Stimulated activated CD4-positive, alpha-beta T cell treated with anti-CD3 and anti-CD28 coated beads, Interleukin-4, amount 100 ng/mL, for 24 hours (primary cell): ENCODE measurements around the gene COL4A3.
"Not testable (repeated sequence)": the region's sequence is repeated elsewhere in the genome, so short reads cannot be mapped to it uniquely, and the experiment has no call there.

Experiments used
- DNase-seq: peaks from one replicate; pipeline ENCODE4 v3.0.0-alpha.2; 2020

The COL4A3 gene

DNA sequence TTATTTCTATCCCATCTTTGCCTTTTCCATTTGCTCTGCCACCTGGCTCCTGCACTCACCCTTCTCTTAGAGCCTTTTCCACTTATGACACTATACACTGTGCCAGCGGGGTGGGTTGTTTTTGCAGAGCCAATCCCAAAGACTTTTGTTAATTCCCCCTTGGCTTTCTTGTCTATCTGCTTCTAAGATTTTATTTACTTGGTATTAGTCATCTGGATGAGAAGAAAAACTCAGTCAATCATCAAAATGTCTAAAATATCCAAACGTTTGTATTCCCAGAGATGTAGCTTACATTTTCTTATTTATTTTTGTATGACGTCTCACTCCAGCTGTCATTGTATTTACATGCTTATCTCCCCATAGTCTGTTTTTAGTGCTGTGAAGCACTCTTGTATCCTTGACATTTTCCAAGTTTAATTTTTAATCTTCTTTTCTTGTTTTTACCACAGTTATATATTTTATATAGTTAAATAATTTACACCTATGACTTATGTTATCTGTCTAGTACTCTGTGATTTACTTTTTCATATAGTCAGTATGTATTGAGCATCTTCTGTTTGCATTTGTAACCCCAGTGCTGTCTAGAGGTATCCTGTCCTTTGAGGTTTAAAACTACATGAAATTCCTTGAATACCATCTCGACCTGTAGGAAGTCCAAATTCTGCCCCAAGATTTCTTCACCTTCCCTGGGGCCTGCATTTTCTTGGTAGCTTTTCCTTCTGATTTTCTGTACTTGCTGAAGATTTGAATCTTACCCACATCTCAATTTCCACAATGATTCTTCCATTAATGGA, 55.1 kb downstream of the COL4A3 start:
- DNase-seq, result no peak

DNA sequence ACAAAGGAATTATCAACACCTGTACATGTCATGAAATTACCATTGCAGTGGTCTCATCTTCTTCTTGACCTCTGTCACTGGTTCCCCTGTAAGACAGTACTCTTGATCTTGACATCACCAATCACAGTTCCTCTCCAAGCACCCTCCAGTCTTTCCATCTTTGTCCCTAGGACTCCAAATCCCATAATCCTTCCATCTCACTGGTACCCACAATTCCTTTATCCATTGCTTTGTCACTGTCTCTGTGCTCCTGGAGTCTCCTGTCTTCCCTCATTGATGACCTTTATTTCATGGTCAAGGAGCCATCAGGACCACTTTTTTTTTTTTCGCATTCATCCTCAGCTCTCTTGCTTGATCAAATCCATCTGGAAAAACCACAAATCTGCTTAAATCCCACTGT, 56.7 kb downstream of the COL4A3 start:
- DNase-seq, result no peak

DNA sequence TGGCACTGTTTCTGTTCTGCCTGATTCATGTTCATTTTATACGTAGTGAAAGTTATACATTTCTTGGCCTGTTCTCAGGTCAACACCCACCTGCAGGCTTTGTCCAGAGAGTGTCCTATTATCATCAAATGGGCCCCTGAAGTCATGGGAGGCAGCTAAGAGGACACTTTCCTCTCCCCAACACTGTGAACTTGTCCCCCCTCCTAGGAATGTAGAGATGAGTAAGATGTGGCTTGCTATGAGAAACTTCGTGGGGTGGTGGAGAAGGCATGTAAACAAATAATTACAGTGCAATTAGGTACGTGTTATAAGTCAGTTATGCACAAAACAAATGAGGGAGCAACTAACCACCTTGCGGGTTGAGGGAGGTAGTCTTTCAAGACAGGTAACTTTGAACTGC, 57.9 kb downstream of the COL4A3 start:
- no peak for DNase-seq

DNA sequence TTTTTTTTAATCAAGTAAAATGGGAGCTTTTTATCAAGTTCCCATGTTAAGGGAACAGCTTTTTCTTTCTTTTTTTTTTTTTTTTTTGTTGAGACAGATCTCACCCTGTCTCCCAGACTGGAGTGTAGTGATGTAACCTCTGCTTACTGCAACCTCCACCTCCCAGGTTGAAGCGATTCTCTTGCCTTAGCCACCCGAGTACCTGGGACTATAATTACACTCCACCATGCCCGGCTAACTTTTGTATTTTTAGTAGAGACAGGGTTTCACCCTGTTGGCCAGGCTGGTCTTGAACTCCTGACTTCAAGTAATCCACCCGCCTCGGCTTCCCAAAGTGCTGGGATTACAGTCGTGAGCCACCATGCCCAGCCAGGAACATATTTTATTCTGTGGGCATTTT, 61.2 kb downstream of the COL4A3 start:
- DNase-seq, result not testable (repeated sequence)

DNA sequence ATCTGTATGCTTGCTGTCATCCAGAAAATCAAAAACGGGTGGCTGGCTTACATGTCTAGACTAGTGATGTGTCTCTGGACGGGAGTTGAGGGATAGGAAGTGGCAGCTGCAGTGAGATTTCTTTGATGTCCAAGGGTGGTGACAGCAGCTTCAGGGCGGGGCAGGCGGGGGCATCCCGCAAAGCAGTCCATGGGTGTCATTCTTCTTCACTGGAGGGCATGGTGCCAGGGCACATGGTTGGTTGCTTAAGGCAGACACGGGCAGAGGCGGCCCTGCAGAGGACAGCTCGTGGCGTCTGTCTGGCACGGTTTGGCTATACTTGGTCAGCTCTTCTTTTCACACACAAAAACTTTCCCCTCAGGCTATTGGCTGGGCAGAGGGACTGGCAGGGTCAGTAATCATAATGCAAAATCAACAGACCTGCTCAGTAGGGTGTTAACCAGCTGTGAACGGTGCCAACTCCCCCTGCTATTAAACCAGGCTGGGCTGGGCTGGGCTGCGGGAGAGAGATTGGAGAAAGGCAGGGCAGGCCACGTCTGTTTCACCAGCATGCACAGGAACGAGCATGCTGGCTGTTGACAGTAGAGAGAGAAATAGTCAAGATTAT, 63.7 kb downstream of the COL4A3 start:
- DNase-seq, result no peak

DNA sequence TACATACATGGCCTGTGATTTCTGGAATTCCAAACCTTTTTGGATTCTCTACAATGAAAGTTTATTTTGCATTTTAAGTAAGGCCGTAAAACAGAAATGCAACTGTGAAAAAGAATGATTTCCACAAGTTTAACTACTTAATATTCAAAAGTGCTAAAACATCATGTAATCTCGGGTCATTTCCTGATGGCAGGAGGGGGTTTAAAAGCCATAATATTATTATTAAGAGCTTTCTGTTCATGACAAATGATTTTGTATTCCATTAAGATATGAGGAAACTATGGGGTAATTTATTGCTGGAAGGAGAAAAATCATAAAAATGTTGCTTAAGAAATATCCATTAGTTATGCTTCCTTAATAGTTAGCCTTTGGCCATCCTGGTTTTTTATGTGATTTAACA, 65.7 kb downstream of the COL4A3 start:
- DNase-seq, result no peak

DNA sequence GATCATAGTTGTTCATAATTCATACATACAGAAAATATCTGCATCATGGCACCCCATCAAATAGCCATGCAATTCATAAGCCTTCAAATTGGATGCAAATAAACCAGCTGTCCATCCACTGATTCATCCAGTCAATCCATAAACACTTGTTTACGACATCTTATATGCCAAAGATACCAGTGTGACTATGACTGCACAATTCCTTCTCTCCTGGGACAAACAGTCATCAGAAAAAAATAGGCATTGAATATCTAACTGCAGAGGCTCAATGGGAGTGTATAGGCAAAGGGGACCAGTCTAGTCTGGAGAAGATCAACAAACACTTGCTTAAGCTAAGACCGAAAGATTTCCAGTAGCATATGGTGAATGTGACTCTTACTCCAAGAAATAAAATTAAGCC, 70.0 kb downstream of the COL4A3 start:
- no peak for DNase-seq

DNA sequence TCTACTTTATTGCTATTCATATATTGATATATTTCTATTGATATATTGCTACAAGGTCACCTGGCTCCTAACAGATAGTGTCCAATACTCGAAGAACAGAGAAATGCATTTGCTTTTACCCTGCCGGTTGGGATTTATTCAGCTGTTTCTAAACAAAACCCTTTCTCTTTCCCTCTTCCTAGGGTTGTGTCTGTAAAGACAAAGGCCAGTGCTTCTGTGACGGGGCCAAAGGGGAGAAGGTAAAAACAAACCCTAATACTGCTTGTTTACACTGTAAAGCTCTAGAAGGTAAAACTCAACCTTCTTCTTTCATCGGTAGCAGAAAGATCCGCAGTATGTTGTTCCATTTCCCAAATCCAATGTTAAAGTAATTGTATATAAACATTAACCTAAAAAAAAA, 73.4 kb downstream of the COL4A3 start:
- no peak for DNase-seq

DNA sequence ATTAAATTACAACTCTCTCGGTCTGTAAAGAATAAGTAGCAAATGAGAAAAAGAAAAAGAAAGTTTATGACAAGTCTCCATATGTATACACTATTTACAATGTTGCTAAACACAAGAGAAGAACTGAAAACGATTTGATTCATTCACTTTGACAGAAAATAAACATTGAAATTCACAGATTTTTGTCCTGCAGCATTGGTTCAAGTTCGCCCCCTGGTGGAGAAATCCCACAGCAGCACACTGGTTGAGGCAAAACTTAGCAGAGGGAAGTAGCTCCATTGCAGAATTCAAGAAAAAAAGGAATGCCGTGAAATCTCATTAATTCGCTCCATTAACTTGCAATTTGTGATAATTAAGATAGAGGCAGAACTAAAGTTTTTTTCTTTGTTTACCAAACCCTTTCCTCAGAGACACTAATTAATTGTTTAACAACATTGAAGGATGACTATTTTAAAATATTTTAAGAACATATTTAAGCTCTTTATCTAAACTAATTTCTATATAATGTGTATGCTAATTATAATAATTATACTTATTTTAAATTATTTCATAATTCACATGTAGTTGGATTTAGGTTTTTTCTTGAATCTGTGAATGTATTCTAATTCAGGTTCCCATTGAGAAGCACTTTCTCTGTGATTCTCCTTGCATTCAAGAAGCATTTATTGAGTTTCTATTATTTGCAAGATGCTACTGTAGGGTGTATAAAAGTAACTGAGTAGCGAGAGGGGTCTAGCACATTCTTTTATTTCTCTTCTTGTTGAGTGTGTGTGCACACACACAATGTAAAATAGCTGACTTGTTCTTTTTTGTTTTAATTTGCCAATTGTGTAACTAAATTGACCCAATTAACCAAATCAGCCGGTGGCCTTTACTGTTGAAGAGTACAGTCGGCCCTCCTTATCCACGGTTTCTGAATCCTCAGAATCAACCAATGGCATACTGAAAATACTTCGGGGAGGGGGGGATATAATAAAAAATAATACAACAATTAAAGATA, 74.1 kb downstream of the COL4A3 start:
- peak; percentile 67 for DNase-seq

DNA sequence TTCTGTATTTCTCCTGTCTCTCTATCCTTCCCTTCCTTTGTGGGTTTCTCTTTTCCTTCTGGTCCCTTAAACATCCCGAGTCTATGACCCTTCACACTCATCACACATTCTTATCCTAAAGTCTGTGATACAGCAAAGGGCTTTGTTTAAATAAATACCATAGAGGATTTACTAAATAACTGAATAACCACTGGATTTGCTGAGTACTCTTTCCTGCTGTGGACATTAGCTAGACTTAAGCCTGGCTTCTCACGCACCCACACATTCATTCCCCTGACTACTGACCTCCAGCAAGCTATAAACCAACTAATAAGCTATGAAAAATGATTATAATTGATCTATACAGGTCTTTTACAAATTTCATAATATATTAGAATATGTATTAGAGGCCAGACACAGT, 76.6 kb downstream of the COL4A3 start:
- no peak for DNase-seq

DNA sequence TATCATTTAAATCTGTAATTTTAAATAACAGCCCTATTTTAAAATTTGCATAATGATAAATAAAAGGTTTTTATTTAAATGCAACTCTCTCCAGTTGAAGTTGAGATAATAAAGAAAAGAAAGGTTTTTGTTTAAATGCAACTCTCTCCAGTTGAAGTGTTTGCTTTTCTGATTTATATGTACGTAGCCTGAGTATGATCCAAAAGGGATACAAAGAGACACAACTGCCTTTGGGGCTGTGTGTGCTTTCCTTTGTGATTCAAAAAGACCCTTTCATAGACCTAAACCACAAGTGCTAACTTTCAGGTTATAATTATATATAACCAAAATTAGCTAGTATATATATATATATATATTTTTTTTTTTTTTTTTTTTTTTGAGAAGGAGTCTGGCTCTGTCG, 84.5 kb downstream of the COL4A3 start:
- no peak for DNase-seq

DNA sequence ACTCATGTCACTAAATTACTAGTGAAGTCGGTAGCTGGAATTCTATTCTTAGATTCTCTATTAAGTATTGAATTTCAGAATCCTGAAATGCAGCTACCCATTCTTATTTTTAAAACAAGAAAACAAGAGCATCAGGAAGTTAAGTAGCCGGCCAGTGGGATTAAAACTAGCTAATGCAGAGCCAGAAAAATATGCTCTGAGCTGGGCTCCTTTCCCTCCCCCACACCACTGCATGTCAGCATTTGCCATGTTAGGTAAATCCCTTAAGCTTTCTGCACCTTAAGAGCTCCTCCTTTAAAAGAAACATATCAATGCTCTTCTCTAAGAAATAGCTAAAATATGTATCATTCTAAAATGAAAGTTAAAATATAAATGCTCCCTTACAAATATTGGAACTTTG, 88.4 kb downstream of the COL4A3 start:
- DNase-seq, result no peak

DNA sequence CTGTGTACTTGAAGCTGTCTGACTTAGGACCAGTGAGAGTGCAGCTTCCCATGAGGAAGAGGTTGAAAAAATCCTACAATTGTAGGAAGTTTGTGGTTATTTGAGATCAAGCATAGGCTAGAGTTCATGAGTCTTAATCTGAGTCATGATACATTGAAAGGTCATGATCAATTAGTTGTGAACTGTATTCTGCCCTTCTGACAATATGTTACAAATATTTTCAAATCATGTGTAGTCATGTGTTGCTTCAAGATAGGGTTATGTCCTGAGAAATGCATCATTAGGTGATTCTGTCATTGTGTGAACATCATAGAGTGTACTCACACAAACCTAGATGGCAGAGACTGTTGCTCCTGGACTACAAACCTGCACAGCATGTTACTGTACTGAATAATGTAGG, 92.2 kb downstream of the COL4A3 start:
- DNase-seq, result no peak

DNA sequence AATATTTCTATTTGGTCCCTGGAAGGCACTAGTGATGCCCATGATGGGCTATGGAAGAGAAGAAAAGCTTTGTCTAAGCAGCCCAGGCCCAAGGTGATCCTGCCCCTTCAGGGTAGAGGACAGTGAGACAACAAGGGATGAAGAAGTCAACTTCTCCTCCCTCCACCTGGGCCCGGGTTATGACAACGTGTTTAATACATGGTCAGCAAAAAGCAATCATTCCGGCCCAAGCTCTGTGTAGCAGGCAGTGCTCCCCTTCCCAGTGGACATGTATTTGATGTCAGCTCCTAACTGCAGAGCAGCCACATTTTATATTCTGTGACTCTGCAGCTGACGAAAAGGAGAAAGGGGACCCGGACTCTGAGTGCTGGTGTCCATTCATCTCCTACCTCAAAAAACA, 93.4 kb downstream of the COL4A3 start:
- no peak for DNase-seq

DNA sequence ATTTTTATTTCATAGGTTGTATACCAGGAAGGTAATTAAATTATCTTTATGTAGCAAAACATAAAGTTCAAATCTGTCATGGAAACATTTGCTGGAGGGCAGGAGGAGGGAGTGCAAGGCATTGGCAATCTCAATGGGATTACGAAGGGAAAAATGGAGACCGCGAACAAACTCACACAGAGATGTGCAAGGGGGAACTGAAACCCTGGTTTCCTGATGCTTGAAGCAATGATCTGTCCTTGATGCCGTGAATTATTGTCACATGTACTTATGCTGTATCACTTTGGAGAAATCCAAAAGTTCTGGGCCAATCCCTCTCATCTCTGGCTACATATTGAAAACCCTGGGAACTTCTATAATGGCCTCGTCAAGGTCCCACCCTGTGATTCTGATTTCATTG, 95.6 kb downstream of the COL4A3 start:
- DNase-seq, result no peak

DNA sequence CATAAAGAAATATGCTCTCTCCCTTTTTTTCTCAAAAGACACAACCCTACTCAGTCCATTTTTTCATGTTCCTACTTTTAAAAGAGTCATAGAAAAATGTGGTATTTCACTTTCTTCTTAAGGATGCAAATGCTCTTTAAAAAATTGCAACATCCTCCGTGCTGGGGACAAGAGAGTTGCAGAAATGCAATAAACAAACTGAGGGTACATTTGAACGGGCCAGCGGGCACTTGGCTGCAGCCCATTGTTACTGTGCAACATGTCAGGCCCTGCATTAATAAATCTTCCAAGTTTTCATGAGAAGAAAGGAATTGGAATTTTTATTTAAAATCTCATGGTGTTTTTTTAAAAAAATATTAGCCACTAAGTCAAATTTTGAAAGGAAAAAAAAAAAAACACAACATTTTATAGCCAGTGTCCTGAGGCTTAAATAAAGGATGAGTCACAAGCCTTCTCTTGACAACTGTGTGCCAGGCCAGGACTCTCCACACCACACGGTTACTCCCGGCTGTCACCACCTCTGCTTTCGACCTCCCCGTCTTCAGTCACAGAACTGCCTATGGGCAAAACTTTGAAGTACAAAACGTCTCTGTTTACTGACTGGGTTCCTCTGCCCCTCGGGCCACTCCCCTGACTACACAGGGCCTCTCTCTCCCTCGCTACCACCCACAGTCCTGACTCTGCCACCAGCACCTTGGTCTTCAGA, 103.1 kb downstream of the COL4A3 start:
- DNase-seq, result no peak

DNA sequence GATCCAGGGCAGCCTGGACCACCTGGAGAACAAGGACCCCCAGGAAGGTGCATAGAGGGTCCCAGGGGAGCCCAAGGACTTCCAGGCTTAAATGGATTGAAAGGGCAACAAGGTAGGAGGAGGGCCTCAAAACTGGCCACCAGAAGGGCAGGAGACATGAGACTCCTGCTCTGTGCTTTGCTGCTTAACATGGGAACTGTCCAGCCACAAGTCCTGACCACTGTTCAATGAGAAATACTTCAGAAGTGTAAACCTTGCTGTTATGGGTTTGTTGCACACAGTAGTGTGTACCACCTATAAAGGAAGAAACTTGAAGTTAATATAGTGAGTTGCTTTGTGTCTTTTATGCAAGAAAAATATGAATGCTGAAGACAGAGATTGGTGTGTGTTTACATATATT, 116.5 kb downstream of the COL4A3 start:
- DNase-seq, result no peak

DNA sequence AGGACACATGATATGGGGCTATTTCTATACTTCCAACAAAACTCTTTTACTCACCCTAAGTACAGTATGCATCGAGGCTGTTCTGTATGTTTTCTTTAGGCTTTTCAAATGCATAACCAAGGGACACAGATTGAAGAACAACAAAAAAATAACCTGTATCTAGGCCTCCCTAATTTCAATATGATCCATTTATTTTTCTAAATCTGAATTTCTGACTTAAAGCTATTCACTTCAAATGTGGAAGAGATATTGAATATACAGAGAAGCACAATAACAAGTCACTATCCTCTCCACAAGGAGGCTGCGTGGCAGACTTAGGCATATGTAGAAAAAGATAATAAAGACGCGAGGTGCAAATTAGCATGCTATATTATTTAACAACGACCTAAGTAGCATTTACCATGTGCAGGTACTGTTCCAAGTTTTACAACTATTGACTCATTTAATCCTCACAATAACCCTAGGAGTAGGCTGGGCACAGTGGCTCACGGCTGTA, 121.4 kb downstream of the COL4A3 start:
- no peak for DNase-seq

DNA sequence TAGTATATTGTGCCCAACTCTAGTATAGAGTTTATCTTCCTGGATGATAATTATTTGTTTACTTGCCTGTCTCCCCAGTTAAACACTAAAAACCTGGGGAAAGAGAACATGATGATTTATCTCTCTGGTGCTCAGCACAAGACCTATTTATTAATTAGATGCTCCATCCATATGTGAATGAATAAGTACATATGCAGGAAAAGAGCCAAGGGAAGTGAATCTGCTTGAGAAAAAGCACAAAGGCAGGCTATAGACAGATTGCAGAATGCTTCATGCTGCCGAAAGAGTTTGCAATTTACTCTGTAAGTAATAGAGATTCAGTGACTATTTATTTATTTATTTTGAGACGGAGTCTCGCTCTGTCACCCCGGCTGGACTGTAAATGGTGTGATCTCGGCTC, 123.3 kb downstream of the COL4A3 start:
- DNase-seq, result no peak

DNA sequence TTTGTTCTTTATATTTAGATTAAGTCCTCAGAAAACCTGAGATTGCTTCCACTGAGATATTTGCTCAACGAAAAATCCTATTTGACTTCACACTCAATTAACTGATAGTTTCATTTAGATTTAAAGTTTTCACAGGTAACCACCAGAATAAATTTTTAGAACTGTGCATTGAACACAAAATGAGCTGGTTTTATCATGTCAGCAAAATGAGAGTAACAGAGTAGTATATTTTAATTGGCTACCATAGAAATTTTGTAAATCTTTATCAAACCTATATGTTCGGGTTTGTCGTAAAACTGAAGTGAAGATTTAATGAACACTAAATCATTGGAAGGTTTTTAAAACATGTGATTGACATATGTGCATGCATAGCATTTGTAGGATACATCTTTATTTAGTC, 127.9 kb downstream of the COL4A3 start:
- no peak for DNase-seq

DNA sequence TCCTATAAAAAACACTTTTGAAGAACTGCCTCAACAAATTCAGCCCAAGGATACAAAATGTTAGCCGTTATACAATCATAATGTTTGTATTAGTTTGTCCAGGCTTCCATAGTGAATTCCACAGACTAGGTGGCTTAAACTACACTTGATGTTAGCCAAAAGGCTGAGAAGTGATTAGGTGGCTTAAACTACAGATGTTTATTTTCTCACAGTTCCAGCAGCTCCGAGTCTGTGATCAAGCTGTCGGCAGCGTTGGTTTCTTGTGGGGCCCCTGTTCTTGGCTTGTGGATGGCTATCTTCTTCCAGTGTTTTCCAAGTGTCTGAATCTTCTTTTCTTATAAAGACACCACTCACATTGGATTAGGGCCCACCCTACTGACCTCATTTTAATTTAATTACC, 129.1 kb downstream of the COL4A3 start:
- DNase-seq, result no peak

DNA sequence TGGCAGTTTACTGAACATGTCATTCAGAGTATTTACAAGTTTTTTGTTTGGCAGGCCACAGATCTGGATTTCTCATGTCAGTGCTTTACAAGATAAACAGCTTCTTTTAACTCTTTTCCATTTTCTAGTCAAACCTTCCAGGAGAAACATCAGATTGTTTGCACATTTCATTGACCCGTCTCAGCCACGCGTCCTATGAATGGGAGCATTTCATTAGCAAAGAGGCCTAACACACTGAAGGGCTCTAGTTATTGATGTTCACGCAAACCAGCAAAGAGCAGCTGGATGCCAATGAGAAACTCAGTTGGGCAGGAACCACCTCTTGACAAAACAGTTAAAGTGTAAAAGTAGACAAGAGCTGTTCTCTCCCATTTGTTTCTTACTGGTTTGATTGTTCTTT, 131.4 kb downstream of the COL4A3 start:
- DNase-seq, result no peak
